Endothelial cell of umbilical vein (primary cell): ENCODE measurements around the gene VSX1. TPM values are rescaled to one million over a fixed set of nuclear protein-coding genes. Genes with fewer than 3 reads are reported as not detected.

Source experiments
- BruUV-seq: library from RNA; stranded (reverse); fragments of 400-500 nt; replicated peaks from 2 replicates; lab custom pipeline; 2021; lab: Mats Ljungman, UMichigan
- CTCF ChIA-PET: fragments of 300-600, 350-600 bp; sonication (Branson Sonifier 250); formaldehyde crosslinking; loops from one replicate; lab custom pipeline; 2021; ENCODE audit warnings: antibody characterized with exemption, inconsistent platforms; lab: Charles Lee
- POLR2A ChIA-PET: fragments of 300-600, 350-600 bp; sonication (Branson Sonifier 250); formaldehyde crosslinking; loops from one replicate; lab custom pipeline; 2021; ENCODE audit warnings: antibody characterized with exemption, inconsistent platforms; lab: Charles Lee
- DNase-seq: peaks from one replicate; pipeline ENCODE4 v3.0.0-alpha.2; 2011; ENCODE audit warnings: low read depth, low spot score
- FAIRE-seq: peaks from 2 replicates; lab custom pipeline; 2011; peaks lifted over from hg19 to GRCh38; lab: Jason Lieb, UNC
- H2AFZ ChIP-seq: 2 replicates; pipeline ENCODE4 v1.6.0; 2012; ENCODE audit warnings: low read depth, low read length, control low read depth, inconsistent platforms
- H3K27ac ChIP-seq: 2 replicates; pipeline ENCODE4 v1.5.1; 2011; ENCODE audit warnings: low read depth, mild to moderate bottlenecking, control low read depth, low read length, moderate library complexity; ENCODE audit not compliant: insufficient read depth
- H3K27me3 ChIP-seq, 2 experiments: 2 replicates each; pipeline versions ENCODE4 v1.6.0 to v1.6.1; 2011; ENCODE audit warnings: low read length in 2 of 2, mixed read lengths in 1 of 2; ENCODE audit not compliant: control insufficient read depth in 2 of 2, insufficient read depth in 2 of 2
- H3K36me3 ChIP-seq, 2 experiments: 2 replicates in 1 of 2; 3 replicates in 1 of 2; pipeline ENCODE4 v1.5.1; 2011; ENCODE audit warnings: low read length in 2 of 2, mild to moderate bottlenecking in 1 of 2, moderate library complexity in 1 of 2; ENCODE audit not compliant: control insufficient read depth in 2 of 2, insufficient read depth in 2 of 2; ENCODE audit errors: extremely low read depth in 1 of 2
- H3K4me1 ChIP-seq: 3 replicates; pipeline ENCODE4 v1.5.1; 2011; ENCODE audit warnings: mild to moderate bottlenecking, low read length; ENCODE audit not compliant: control insufficient read depth, insufficient read depth; ENCODE audit errors: extremely low read depth
- H3K4me2 ChIP-seq: 2 replicates; pipeline ENCODE4 v1.6.1; 2011; ENCODE audit warnings: low read length, control low read depth, mixed read lengths; ENCODE audit not compliant: insufficient read depth
- H3K4me3 ChIP-seq, 3 experiments: fragments of 200-600 bp in 1 of 3; sonication (generic), shearing (Covaris generic) in 1 of 3; replicated peaks in 1 of 3; 2 replicates each; pipeline ENCODE4 v1.5.1; 2011 to 2016; ENCODE audit warnings: control low read depth in 3 of 3, low read length in 3 of 3, mild to moderate bottlenecking in 2 of 3, inconsistent platforms in 1 of 3, low read depth in 1 of 3, moderate library complexity in 1 of 3; ENCODE audit not compliant: insufficient read depth in 1 of 3
- H3K79me2 ChIP-seq: 2 replicates; pipeline ENCODE4 v1.6.0; 2012; ENCODE audit warnings: low read length, inconsistent platforms; ENCODE audit not compliant: control insufficient read depth, insufficient read depth
- H3K9ac ChIP-seq: replicated peaks from 2 replicates; pipeline ENCODE3; 2011; ENCODE audit warnings: low read length, control low read depth; ENCODE audit not compliant: insufficient read depth; ENCODE audit errors: extremely low read depth
- H3K9me1 ChIP-seq: replicated peaks from 3 replicates; pipeline ENCODE4 v1.6.0; 2011; ENCODE audit warnings: mild to moderate bottlenecking, low read length; ENCODE audit not compliant: control insufficient read depth, insufficient read depth; ENCODE audit errors: extremely low read depth
- H3K9me3 ChIP-seq: replicated peaks from 2 replicates; pipeline ENCODE4 v1.5.1; 2012; ENCODE audit warnings: low read length, inconsistent platforms; ENCODE audit not compliant: control insufficient read depth, insufficient read depth
- H4K20me1 ChIP-seq: replicated peaks from 2 replicates; pipeline ENCODE3; 2011; ENCODE audit warnings: mild to moderate bottlenecking, low read length; ENCODE audit not compliant: control insufficient read depth, insufficient read depth; ENCODE audit errors: extremely low read depth
- EZH2 ChIP-seq: IDR thresholded peaks from 2 replicates; pipeline ENCODE4 v1.6.1; 2012; ENCODE audit warnings: borderline replicate concordance, low read depth, mild to moderate bottlenecking, moderate library complexity, low read length, inconsistent platforms; ENCODE audit not compliant: severe bottlenecking
- FOS ChIP-seq: IDR thresholded peaks from 2 replicates; pipeline ENCODE4 v1.6.1; 2011; ENCODE audit warnings: mild to moderate bottlenecking, low read length, moderate library complexity, borderline replicate concordance; ENCODE audit not compliant: insufficient read depth
- GATA2 ChIP-seq: IDR thresholded peaks from 2 replicates; pipeline ENCODE4 v1.7.0; 2011; ENCODE audit warnings: low read depth, mild to moderate bottlenecking, moderate library complexity, mixed read lengths, low read length; ENCODE audit not compliant: insufficient read length, insufficient read depth
- JUN ChIP-seq: IDR thresholded peaks from 2 replicates; pipeline ENCODE4 v1.6.1; 2011; ENCODE audit warnings: borderline replicate concordance, low read depth; ENCODE audit not compliant: insufficient read length, insufficient read depth
- MYC ChIP-seq: IDR thresholded peaks from one replicate; pipeline ENCODE4 v1.6.1; 2011; ENCODE audit warnings: mild to moderate bottlenecking, low read depth, low read length
- POLR2A ChIP-seq: IDR thresholded peaks from 2 replicates; pipeline ENCODE4 v1.6.1; 2012; ENCODE audit warnings: low read depth, mild to moderate bottlenecking, control low read depth, low read length
- POLR2AphosphoS5 ChIP-seq: IDR thresholded peaks from 2 replicates; pipeline ENCODE4 v1.6.1; 2012; ENCODE audit warnings: low read depth, mild to moderate bottlenecking, control low read depth, low read length, moderate library complexity; ENCODE audit not compliant: insufficient read depth
- dilution Hi-C: fragments of 300-500 bp; cut with MboI; formaldehyde crosslinking; loops from one replicate; pipeline ENCODE4 v1.15.0; 2019; ENCODE audit warnings: low sequenced_read_pairs; ENCODE audit not compliant: extremely low pct_ligation_motif_present
- intact Hi-C: fragments of 100-400 bp; cut with micrococcal nuclease; formaldehyde crosslinking; loops from one replicate; pipeline ENCODE4 v1.10.0; 2022
- polyA plus RNA-seq, 4 experiments: library from polyadenylated mRNA; depleted of rRNA in 3 of 4; stranded (reverse) in 3 of 4; unstranded in 1 of 4; fragments of >200 nt; gene quantifications; 2 replicates each; pipeline versions ENCODE4 v1.2.1 to v1.2.3, GENCODE V29; 2011 to 2012; ENCODE audit warnings: missing spikeins in 1 of 4
- total RNA-seq: library from RNA; stranded (reverse); gene quantifications from 2 replicates; pipeline ENCODE4 v1.2.3, GENCODE V29; 2021
- TF ChIP-seq, protein P1 (sequence below), 2 donors: IDR thresholded peaks; 1 replicate in 1 of 2; 2 replicates in 1 of 2; pipeline ENCODE4 v1.5.1; 2011; ENCODE audit warnings: low read length in 2 of 2, mild to moderate bottlenecking in 2 of 2, moderate library complexity in 2 of 2, control low read depth in 1 of 2, inconsistent platforms in 1 of 2, low read depth in 1 of 2; ENCODE audit not compliant: insufficient read depth in 1 of 2; ENCODE audit errors: extremely low read depth in 1 of 2
- TF ChIP-seq, protein P2 (sequence below): IDR thresholded peaks from 2 replicates; pipeline ENCODE4 v1.6.1; 2011; ENCODE audit not compliant: insufficient read depth, insufficient read length

Gene VSX1
- total and polyA plus RNA-seq, 2 donors (not counting 3 experiments of a cell fraction or from before 2014, with no cell fraction given) = not detected

DNA sequence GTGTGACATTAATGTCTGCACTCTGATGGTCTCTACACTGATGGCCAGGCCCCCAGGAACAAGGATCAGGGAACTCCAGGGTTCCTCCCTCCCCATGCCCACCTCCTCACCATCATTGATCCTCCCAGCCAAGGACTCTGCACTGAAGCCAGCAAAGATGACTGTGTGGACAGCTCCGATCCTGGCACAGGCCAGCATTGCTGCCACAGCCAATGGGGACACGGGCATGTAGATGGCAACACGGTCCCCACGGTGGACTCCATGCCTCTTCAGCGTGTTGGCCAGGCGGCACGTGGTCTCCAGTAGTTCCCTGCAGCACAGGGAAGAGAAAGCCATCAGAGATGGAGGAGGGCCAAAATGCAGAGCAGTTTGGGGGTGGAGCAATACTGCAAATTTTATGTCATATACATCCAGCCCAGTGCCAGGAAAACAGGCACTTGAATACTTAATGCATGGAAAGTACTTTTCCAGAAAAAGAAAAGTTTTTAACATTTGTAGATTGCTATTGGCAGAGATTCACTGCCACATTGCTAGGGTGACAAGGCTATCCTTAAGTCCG is 51.2 kb downstream of the VSX1 start:
- CTCF ChIA-PET = no interaction called here
- dilution Hi-C loops = no loop called here
- BruUV-seq = no TSS peak

DNA sequence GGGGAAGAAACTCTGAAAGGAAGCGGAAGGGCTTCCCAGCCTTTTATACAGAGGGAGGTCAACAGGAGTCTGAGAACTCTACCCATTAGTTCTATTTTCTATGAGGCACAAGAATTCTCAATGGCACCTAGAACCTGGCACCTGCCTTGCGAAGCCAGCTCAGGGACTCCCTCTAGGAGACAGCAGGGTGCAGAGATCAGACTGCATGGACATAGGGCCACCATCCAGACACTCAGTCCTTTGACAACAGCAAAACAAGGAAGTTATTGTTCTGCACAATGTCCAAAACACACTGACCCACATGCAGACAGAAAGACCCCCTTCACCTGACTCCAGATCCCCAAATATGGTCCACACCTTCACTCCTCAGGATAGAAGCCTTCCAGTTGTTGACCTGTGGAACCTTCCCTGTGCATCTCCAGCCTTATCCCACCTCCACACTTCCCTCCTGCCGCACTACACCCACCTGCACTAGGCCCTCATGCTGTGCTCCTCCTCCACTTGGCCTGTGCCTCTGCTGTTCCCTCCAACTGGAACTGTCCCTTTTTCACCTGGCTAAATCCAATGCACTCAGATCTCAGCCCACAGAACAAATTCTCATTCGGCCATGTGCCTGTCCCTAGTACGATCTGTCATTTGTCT is 51.8 kb downstream of the VSX1 start:
- intact Hi-C loops (no loop called here), dilution Hi-C loops (no loop called here)
- Histone ChIP-seq H3K27ac (no peak overlapping the region), H3K9me3 (no peaks in the 10 kb centered on the region), H3K9me1 (no peaks in the 10 kb centered on the region), H3K4me2 (no peak overlapping the region), H3K36me3 (no peaks in the 10 kb centered on the region), H3K27me3 (no peaks in the 10 kb centered on the region), H3K4me1 (no peaks in the 10 kb centered on the region), H3K4me3 (no peak overlapping the region), H3K9ac (no peak overlapping the region), H3K79me2 (no peaks in the 10 kb centered on the region), H4K20me1 (no peaks in the 10 kb centered on the region), H2AFZ (no peak overlapping the region)
- FAIRE-seq (no peak), DNase-seq (no peak)
- ChIA-PET CTCF (no interaction called here), POLR2A (no interaction called here)
- TF ChIP-seq, protein P1, sequence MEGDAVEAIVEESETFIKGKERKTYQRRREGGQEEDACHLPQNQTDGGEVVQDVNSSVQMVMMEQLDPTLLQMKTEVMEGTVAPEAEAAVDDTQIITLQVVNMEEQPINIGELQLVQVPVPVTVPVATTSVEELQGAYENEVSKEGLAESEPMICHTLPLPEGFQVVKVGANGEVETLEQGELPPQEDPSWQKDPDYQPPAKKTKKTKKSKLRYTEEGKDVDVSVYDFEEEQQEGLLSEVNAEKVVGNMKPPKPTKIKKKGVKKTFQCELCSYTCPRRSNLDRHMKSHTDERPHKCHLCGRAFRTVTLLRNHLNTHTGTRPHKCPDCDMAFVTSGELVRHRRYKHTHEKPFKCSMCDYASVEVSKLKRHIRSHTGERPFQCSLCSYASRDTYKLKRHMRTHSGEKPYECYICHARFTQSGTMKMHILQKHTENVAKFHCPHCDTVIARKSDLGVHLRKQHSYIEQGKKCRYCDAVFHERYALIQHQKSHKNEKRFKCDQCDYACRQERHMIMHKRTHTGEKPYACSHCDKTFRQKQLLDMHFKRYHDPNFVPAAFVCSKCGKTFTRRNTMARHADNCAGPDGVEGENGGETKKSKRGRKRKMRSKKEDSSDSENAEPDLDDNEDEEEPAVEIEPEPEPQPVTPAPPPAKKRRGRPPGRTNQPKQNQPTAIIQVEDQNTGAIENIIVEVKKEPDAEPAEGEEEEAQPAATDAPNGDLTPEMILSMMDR (IDR thresholded peaks at IDR 0.05; ENCODE audit: extremely low read depth in 1 of 2, insufficient read depth in 1 of 2, low read depth in 1 of 2, low read length in 2 of 2) = no peak
- TF ChIP-seq, protein P2, sequence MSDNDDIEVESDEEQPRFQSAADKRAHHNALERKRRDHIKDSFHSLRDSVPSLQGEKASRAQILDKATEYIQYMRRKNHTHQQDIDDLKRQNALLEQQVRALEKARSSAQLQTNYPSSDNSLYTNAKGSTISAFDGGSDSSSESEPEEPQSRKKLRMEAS = no peak
- no peak for TF ChIP-seq MYC
- no peak for TF ChIP-seq GATA2
- no peak for TF ChIP-seq POLR2AphosphoS5
- no peak for TF ChIP-seq EZH2
- TF ChIP-seq JUN = no peak
- no peak for TF ChIP-seq FOS
- no TSS peak for BruUV-seq

More for the DNA sequence above, 51.2 kb downstream of the VSX1 start:
- FAIRE-seq = no peak
- Histone ChIP-seq H2AFZ (no peak overlapping the region), H3K9me3 (no peaks in the 10 kb centered on the region), H3K4me1 (peaks cover 2% of the 10 kb centered on the region), H3K9me1 (no peaks in the 10 kb centered on the region), H3K9ac (no peak overlapping the region), H3K27me3 (no peaks in the 10 kb centered on the region), H3K36me3 (no peaks in the 10 kb centered on the region), H3K4me2 (no peak overlapping the region), H3K4me3 (no peak overlapping the region), H3K27ac (no peak overlapping the region), H3K79me2 (no peaks in the 10 kb centered on the region), H4K20me1 (no peaks in the 10 kb centered on the region)
- no peak for DNase-seq
- POLR2A ChIA-PET = no interaction called here
- TF ChIP-seq MYC (no peak), POLR2AphosphoS5 (no peak), EZH2 (no peak), POLR2A (no peak)
- TF ChIP-seq, protein P2 = no peak
- intact Hi-C loops = no loop called here
